Measurements from ENCODE around the gene AMBRA1. TPM values are rescaled to one million over a fixed set of nuclear protein-coding genes. Genes with fewer than 3 reads are reported as not detected.

The AMBRA1 gene
- polyA plus RNA-seq, 1 donor from 2014 or later, result 34.5 TPM

GRCh38 chr11:46543564-46543963 lies 50.3 kb downstream of the AMBRA1 start:
- no peak overlapping the region for H3K4me2 ChIP-seq (ENCODE audit: low read length)
- no peaks in the 10 kb centered on the region for H3K9me3 ChIP-seq (ENCODE audit: low read length)
- H3K36me3 ChIP-seq (ENCODE audit: insufficient read depth, low read length), result no peaks in the 10 kb centered on the region
- TF ChIP-seq CTCF (IDR thresholded peaks at IDR 0.05; ENCODE audit: poor library complexity, severe bottlenecking), result no peak
- no peak for TF ChIP-seq REST (IDR thresholded peaks at IDR 0.05; ENCODE audit: borderline replicate concordance)
- TF ChIP-seq EP300 (conservative IDR thresholded peaks at IDR 0.05; ENCODE audit: poor library complexity, severe bottlenecking), result peak; percentile 87
- TF ChIP-seq POLR2AphosphoS5 (IDR thresholded peaks at IDR 0.05), result peak; percentile 68
- no peak for TF ChIP-seq MXI1 (conservative IDR thresholded peaks at IDR 0.05; ENCODE audit: poor library complexity, severe bottlenecking)
- TF ChIP-seq TAF1 (IDR thresholded peaks at IDR 0.05; ENCODE audit: low read depth), result no peak
- no peak for TF ChIP-seq RAD21 (conservative IDR thresholded peaks at IDR 0.05)
- no peak for TF ChIP-seq EZH2 (IDR thresholded peaks at IDR 0.05; ENCODE audit: borderline replicate concordance, insufficient read depth, low read length, poor library complexity, severe bottlenecking)
- no peak for TF ChIP-seq SMC3 (conservative IDR thresholded peaks at IDR 0.05; ENCODE audit: poor library complexity)
- H3K79me2 ChIP-seq (replicated peaks; ENCODE audit: insufficient read depth, low read length), result no peaks in the 10 kb centered on the region
- H2AFZ ChIP-seq (ENCODE audit: low read depth, low read length), result no peak overlapping the region
- no peaks in the 10 kb centered on the region for H4K20me1 ChIP-seq (ENCODE audit: insufficient read depth)
- no peak overlapping the region for H3K4me3 ChIP-seq (ENCODE audit: low read length)
- peak overlapping the region; percentile 1 for H3K27ac ChIP-seq (ENCODE audit: low read length)
- H3K9me2 ChIP-seq (ENCODE audit: insufficient read depth, low read length), result no peaks in the 10 kb centered on the region
- no peak overlapping the region for H3K9ac ChIP-seq (ENCODE audit: low read length)
- no peaks in the 10 kb centered on the region for H3K27me3 ChIP-seq (ENCODE audit: insufficient read depth, low read depth, low read length)
- no peaks in the 10 kb centered on the region for H3F3A ChIP-seq (ENCODE audit: insufficient read depth, low read length, poor library complexity, severe bottlenecking)

GRCh38 chr11:46541593-46542371 lies 52.0 kb downstream of the AMBRA1 start:
- Histone ChIP-seq H3K4me2 (ENCODE audit: low read length) (no peak overlapping the region), H3K9me3 (ENCODE audit: low read length) (no peaks in the 10 kb centered on the region), H3K9me2 (ENCODE audit: insufficient read depth, low read length) (no peaks in the 10 kb centered on the region), H2AFZ (ENCODE audit: low read depth, low read length) (no peak overlapping the region), H3K36me3 (ENCODE audit: insufficient read depth, low read length) (no peaks in the 10 kb centered on the region), H4K20me1 (ENCODE audit: insufficient read depth) (no peaks in the 10 kb centered on the region), H3K27me3 (ENCODE audit: insufficient read depth, low read depth, low read length) (no peaks in the 10 kb centered on the region), H3K4me3 (ENCODE audit: low read length) (no peak overlapping the region), H3K9ac (ENCODE audit: low read length) (no peak overlapping the region), H3F3A (ENCODE audit: insufficient read depth, low read length, poor library complexity, severe bottlenecking) (no peaks in the 10 kb centered on the region), H3K27ac (ENCODE audit: low read length) (no peak overlapping the region), H3K79me2 (replicated peaks; ENCODE audit: insufficient read depth, low read length) (no peaks in the 10 kb centered on the region)
- TF ChIP-seq MXI1 (conservative IDR thresholded peaks at IDR 0.05; ENCODE audit: poor library complexity, severe bottlenecking) (no peak), EP300 (conservative IDR thresholded peaks at IDR 0.05; ENCODE audit: poor library complexity, severe bottlenecking) (no peak), RAD21 (conservative IDR thresholded peaks at IDR 0.05) (no peak), SMC3 (conservative IDR thresholded peaks at IDR 0.05; ENCODE audit: poor library complexity) (no peak), REST (IDR thresholded peaks at IDR 0.05; ENCODE audit: borderline replicate concordance) (no peak)

Data from neural cell (in vitro differentiated cells).